ENCODE data around the gene CHTF18.

- no peak for TF ChIP-seq CTCF (IDR thresholded peaks at IDR 0.05)
- no peak for TF ChIP-seq POLR2A (IDR thresholded peaks at IDR 0.05)
These were observed 8.1 kb downstream of the CHTF18 start for GRCh38 chr16:796296-797119.
